Measurements from ENCODE around the gene MRGPRX4. TPM values are rescaled to one million over a fixed set of nuclear protein-coding genes. Genes with fewer than 3 reads are reported as not detected.

The MRGPRX4 gene
- total and polyA plus RNA-seq, 2 donors from 2014 or later = not detected

GRCh38 chr11:18222814-18223421 is 50.3 kb downstream of the MRGPRX4 start:
- no peak for TF ChIP-seq CTCF (IDR thresholded peaks at IDR 0.05; ENCODE audit: borderline replicate concordance, extremely low read depth, insufficient read depth)
- no peak for DNase-seq
- FAIRE-seq = no peak
- H3K27ac ChIP-seq (ENCODE audit: low read depth in 2 of 2, low read length in 2 of 2) = no peak overlapping the region
- intact Hi-C loops (cut with DNase I) = no loop called here
- no peak overlapping the region for H3K4me3 ChIP-seq (ENCODE audit: low read length in 3 of 3)
- no peaks in the 10 kb centered on the region for H3K36me3 ChIP-seq (ENCODE audit: control insufficient read depth in 2 of 3, insufficient read depth in 3 of 3, low read length in 3 of 3)
- H3K9ac ChIP-seq (ENCODE audit: low read length in 3 of 3) = no peak overlapping the region
- H3K4me1 ChIP-seq (ENCODE audit: control insufficient read depth in 2 of 3, insufficient read depth in 2 of 3, low read depth in 1 of 3, low read length in 3 of 3) = no peaks in the 10 kb centered on the region
- no peaks in the 10 kb centered on the region for H3K27me3 ChIP-seq (ENCODE audit: control insufficient read depth, insufficient read depth, low read length)
- no peaks in the 10 kb centered on the region for H3K9me3 ChIP-seq (ENCODE audit: control insufficient read depth in 2 of 3, insufficient read depth in 1 of 3, low read length in 3 of 3)

Other genes with a start within 250 kb of the MRGPRX4 start
- 33.2 TPM for gene SERGEF, start 159.8 kb upstream of the MRGPRX4 start, total RNA-seq
- gene SERGEF, start 159.8 kb upstream of the MRGPRX4 start, polyA plus RNA-seq (ENCODE audit: insufficient read depth, low read depth, low replicate concordance) = 63.0 TPM
- gene TPH1, start 126.6 kb upstream of the MRGPRX4 start, total RNA-seq = 0.60 TPM
- gene TPH1, start 126.6 kb upstream of the MRGPRX4 start, polyA plus RNA-seq (ENCODE audit: insufficient read depth, low read depth, low replicate concordance) = 0.09 TPM
- gene SAAL1, start 66.8 kb upstream of the MRGPRX4 start, total RNA-seq = 12.9 TPM
- 9.8 TPM for gene SAAL1, start 66.8 kb upstream of the MRGPRX4 start, polyA plus RNA-seq (ENCODE audit: insufficient read depth, low read depth, low replicate concordance)
- gene MRGPRX3, start 40.3 kb upstream of the MRGPRX4 start, total RNA-seq = not detected
- not detected for gene MRGPRX3, start 40.3 kb upstream of the MRGPRX4 start, polyA plus RNA-seq (ENCODE audit: insufficient read depth, low read depth, low replicate concordance)
- 1.3 TPM for gene SAA4, start 64.0 kb downstream of the MRGPRX4 start, total RNA-seq
- gene SAA4, start 64.0 kb downstream of the MRGPRX4 start, polyA plus RNA-seq (ENCODE audit: insufficient read depth, low read depth, low replicate concordance) = not detected
- gene SAA2, start 75.8 kb downstream of the MRGPRX4 start, total RNA-seq = 82.0 TPM
- gene SAA2, start 75.8 kb downstream of the MRGPRX4 start, polyA plus RNA-seq (ENCODE audit: insufficient read depth, low read depth, low replicate concordance) = 4.4 TPM
- 192 TPM for gene SAA1, start 93.4 kb downstream of the MRGPRX4 start, total RNA-seq
- 6.4 TPM for gene SAA1, start 93.4 kb downstream of the MRGPRX4 start, polyA plus RNA-seq (ENCODE audit: insufficient read depth, low read depth, low replicate concordance)
- gene HPS5, start 149.3 kb downstream of the MRGPRX4 start, total RNA-seq = 17.2 TPM
- gene HPS5, start 149.3 kb downstream of the MRGPRX4 start, polyA plus RNA-seq (ENCODE audit: insufficient read depth, low read depth, low replicate concordance) = 7.7 TPM
- 43.2 TPM for gene GTF2H1, start 149.7 kb downstream of the MRGPRX4 start, total RNA-seq
- gene GTF2H1, start 149.7 kb downstream of the MRGPRX4 start, polyA plus RNA-seq (ENCODE audit: insufficient read depth, low read depth, low replicate concordance) = 21.4 TPM
- gene LDHA, start 221.7 kb downstream of the MRGPRX4 start, total RNA-seq = 755 TPM
- 466 TPM for gene LDHA, start 221.7 kb downstream of the MRGPRX4 start, polyA plus RNA-seq (ENCODE audit: insufficient read depth, low read depth, low replicate concordance)
- not detected for gene LDHC, start 239.5 kb downstream of the MRGPRX4 start, total RNA-seq
- gene LDHC, start 239.5 kb downstream of the MRGPRX4 start, polyA plus RNA-seq (ENCODE audit: insufficient read depth, low read depth, low replicate concordance) = 3.9 TPM

All from kidney (tissue), 14 donors.